Neural progenitor cell (in vitro differentiated cells): ENCODE results near the gene EIF4G3. TPM values are rescaled to one million over a fixed set of nuclear protein-coding genes. Genes with fewer than 3 reads are reported as not detected.
"Not testable (repeated sequence)": the region's sequence is repeated elsewhere in the genome, so short reads cannot be mapped to it uniquely, and the experiment has no call there.

Experiments used
- DNase-seq: peaks from one replicate; pipeline ENCODE4 v3.0.0-alpha.2; 2016; ENCODE audit warnings: low spot score
- H2AFZ ChIP-seq: fragments of 200-600 bp; sonication (generic); replicated peaks from 2 replicates; pipeline ENCODE4 v1.6.1; 2016; ENCODE audit warnings: antibody characterized with exemption
- H3F3A ChIP-seq: fragments of 200-600 bp; sonication (generic); 2 replicates; pipeline ENCODE4 v1.6.1; 2016; ENCODE audit warnings: antibody characterized with exemption, low read depth
- H3K27ac ChIP-seq: fragments of 200-600 bp; sonication (generic); 2 replicates; pipeline ENCODE4 v1.5.1; 2016; ENCODE audit warnings: mild to moderate bottlenecking
- H3K27me3 ChIP-seq: fragments of 200-600 bp; sonication (generic); 2 replicates; pipeline ENCODE4 v1.6.1; 2016; ENCODE audit warnings: mild to moderate bottlenecking, moderate library complexity
- H3K36me3 ChIP-seq: fragments of 200-600 bp; sonication (generic); 2 replicates; pipeline ENCODE4 v1.5.1; 2016
- H3K4me1 ChIP-seq: fragments of 200-600 bp; sonication (generic); 2 replicates; pipeline ENCODE4 v1.6.1; 2016; ENCODE audit warnings: mixed run types
- H3K4me2 ChIP-seq: fragments of 200-600 bp; sonication (generic); 2 replicates; pipeline ENCODE4 v1.6.1; 2016
- H3K4me3 ChIP-seq: fragments of 200-600 bp; sonication (generic); 2 replicates; pipeline ENCODE4 v1.5.1; 2016
- H3K79me2 ChIP-seq: fragments of 200-600 bp; sonication (generic); 2 replicates; pipeline ENCODE4 v1.6.1; 2016; ENCODE audit warnings: low read depth
- H3K9ac ChIP-seq: fragments of 200-600 bp; sonication (generic); 2 replicates; pipeline ENCODE4 v1.6.1; 2016
- H3K9me3 ChIP-seq: fragments of 200-600 bp; sonication (generic); 2 replicates; pipeline ENCODE4 v1.5.1; 2016; ENCODE audit warnings: low read depth
- H4K20me1 ChIP-seq: fragments of 200-600 bp; sonication (generic); 2 replicates; pipeline ENCODE4 v1.6.1; 2016; ENCODE audit warnings: low read depth
- H3K27ac Mint-ChIP-seq: 3 replicates; pipeline ENCODE4 v1.8.0; 2021; ENCODE audit warnings: mixed read lengths
- H3K27me3 Mint-ChIP-seq: 2 replicates; pipeline ENCODE4 v1.8.0; 2022; ENCODE audit warnings: low read depth, mild to moderate bottlenecking, inconsistent platforms, moderate library complexity, mixed read lengths; ENCODE audit not compliant: insufficient read depth
- H3K36me3 Mint-ChIP-seq: 3 replicates; pipeline ENCODE4 v1.8.0; 2021; ENCODE audit warnings: mixed read lengths
- H3K4me1 Mint-ChIP-seq: 3 replicates; pipeline ENCODE4 v1.8.0; 2021; ENCODE audit warnings: mixed read lengths
- H3K4me3 Mint-ChIP-seq: 3 replicates; pipeline ENCODE4 v1.8.0; 2021; ENCODE audit warnings: mild to moderate bottlenecking, moderate library complexity, mixed read lengths
- H3K9me3 Mint-ChIP-seq: 3 replicates; pipeline ENCODE4 v1.8.0; 2020; ENCODE audit warnings: mixed read lengths
- EZH2 ChIP-seq: fragments of 200-600 bp; sonication (generic); IDR thresholded peaks from 2 replicates; pipeline ENCODE4 v1.6.1; 2017; ENCODE audit warnings: antibody characterized with exemption, mild to moderate bottlenecking, moderate library complexity
- EZH2phosphoT487 ChIP-seq: fragments of 200-600 bp; sonication (generic); IDR thresholded peaks from 2 replicates; pipeline ENCODE4 v1.6.1; 2017; ENCODE audit warnings: antibody characterized with exemption
- total RNA-seq: library from RNA; depleted of rRNA; stranded (reverse); fragments of >200 nt; gene quantifications from 2 replicates; pipeline ENCODE4 v1.2.3, GENCODE V29; 2015; ENCODE audit warnings: low replicate concordance
- TF ChIP-seq, protein P1 (sequence below): fragments of 200-600 bp; sonication (generic); IDR thresholded peaks from 2 replicates; pipeline ENCODE4 v1.5.1; 2017; ENCODE audit warnings: antibody characterized with exemption, mild to moderate bottlenecking

The EIF4G3 gene
- total RNA-seq, 1 donor from 2014 or later: 73.4 TPM

DNA sequence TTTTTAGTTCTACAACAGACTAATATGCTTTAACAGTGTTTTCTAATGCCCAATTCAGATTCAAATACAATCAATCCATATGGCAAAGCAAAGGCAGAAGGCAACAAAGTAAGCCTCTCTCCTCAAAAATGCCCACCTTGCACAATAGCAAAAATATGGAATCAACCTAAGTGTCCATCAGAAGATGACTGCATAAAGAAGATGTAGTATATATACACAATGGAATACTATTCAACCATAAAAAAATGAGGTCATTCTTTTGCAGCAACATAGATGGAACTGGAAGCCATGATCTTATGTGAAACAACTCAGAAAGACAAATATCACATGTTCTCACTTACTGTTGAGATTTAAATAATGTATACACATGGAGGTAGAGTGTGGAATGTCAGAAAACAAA is 80.7 kb downstream of the EIF4G3 start:
- H4K20me1 ChIP-seq: peaks cover 3% of the 10 kb centered on the region
- H3K9me3 ChIP-seq: no peaks in the 10 kb centered on the region
- no peak for DNase-seq
- H3K79me2 ChIP-seq: peaks cover 94% of the 10 kb centered on the region
- peaks cover 2% of the 10 kb centered on the region for H3K27me3 Mint-ChIP-seq
- H3K4me3 ChIP-seq: no peak overlapping the region
- H3K27me3 ChIP-seq: no peaks in the 10 kb centered on the region
- H3K4me1 Mint-ChIP-seq: no peaks in the 10 kb centered on the region
- peaks cover 43% of the 10 kb centered on the region for H3K36me3 Mint-ChIP-seq
- H3K4me3 Mint-ChIP-seq: no peak overlapping the region
- H3K4me1 ChIP-seq: no peaks in the 10 kb centered on the region
- peaks cover 10% of the 10 kb centered on the region for H3K9me3 Mint-ChIP-seq
- H2AFZ ChIP-seq: no peak overlapping the region
- H3K4me2 ChIP-seq: no peak overlapping the region
- H3F3A ChIP-seq: peaks cover 9% of the 10 kb centered on the region
- H3K9ac ChIP-seq: no peak overlapping the region
- no peak overlapping the region for H3K27ac ChIP-seq
- peaks cover 9% of the 10 kb centered on the region for H3K36me3 ChIP-seq
- TF ChIP-seq EZH2phosphoT487 (no peak), EZH2 (no peak)
- TF ChIP-seq, protein P1, sequence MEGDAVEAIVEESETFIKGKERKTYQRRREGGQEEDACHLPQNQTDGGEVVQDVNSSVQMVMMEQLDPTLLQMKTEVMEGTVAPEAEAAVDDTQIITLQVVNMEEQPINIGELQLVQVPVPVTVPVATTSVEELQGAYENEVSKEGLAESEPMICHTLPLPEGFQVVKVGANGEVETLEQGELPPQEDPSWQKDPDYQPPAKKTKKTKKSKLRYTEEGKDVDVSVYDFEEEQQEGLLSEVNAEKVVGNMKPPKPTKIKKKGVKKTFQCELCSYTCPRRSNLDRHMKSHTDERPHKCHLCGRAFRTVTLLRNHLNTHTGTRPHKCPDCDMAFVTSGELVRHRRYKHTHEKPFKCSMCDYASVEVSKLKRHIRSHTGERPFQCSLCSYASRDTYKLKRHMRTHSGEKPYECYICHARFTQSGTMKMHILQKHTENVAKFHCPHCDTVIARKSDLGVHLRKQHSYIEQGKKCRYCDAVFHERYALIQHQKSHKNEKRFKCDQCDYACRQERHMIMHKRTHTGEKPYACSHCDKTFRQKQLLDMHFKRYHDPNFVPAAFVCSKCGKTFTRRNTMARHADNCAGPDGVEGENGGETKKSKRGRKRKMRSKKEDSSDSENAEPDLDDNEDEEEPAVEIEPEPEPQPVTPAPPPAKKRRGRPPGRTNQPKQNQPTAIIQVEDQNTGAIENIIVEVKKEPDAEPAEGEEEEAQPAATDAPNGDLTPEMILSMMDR: no peak
- H3K27ac Mint-ChIP-seq: no peak overlapping the region

DNA sequence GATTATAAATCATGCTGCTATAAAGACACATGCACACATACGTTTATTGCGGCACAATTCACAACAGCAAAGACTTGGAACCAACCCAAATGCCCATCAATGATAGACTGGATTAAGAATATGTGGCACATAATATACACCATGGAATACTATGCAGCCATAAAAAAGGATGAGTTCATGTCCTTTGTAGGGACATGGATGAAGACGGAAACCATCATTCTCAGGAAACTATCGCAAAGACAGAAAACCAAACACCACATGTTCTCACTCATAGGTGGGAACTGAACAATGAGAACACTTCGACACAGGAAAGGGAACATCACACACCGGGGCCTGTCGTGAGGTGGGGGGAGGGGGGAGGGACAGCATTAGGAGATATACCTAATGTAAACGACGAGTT is 82.4 kb downstream of the EIF4G3 start:
- peaks cover 30% of the 10 kb centered on the region for H3K36me3 Mint-ChIP-seq
- H3K79me2 ChIP-seq: peaks cover 94% of the 10 kb centered on the region
- not testable (repeated sequence) for H3K9me3 ChIP-seq

DNA sequence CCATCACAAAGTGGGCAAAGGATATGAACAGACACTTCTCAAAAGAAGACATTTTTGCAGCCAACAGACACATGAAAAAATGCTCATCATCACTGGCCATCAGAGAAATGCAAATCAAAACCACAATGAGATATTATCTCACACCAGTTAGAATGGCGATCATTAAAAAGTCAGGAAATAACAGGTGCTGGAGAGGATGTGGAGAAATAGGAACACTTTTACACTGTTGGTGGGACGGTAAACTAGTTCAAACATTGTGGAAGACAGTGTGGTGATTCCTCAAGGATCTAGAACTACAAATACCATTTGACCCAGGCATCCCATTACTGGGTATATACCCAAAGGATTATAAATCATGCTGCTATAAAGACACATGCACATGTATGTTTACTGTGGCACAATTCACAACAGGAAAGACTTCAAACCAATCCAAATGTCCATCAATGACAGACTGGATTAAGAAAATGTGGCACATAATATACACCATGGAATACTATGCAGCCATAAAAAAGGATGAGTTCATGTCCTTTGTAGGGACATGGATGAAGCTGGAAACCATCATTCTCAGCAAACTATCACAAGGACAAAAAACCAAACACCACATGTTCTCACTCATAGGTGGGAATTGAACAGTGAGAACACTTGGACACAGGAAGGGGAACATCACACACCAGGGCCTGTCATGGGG is 83.3 kb downstream of the EIF4G3 start:
- Mint-ChIP-seq H3K36me3 (peaks cover 27% of the 10 kb centered on the region), H3K9me3 (peaks cover 10% of the 10 kb centered on the region)
- H3F3A ChIP-seq, H3K27ac Mint-ChIP-seq, H3K9me3 ChIP-seq, H3K9ac ChIP-seq, H3K27ac ChIP-seq, H3K4me3 Mint-ChIP-seq, H3K27me3 ChIP-seq, H3K27me3 Mint-ChIP-seq, H3K4me2 ChIP-seq, H3K4me1 ChIP-seq, H3K36me3 ChIP-seq, H3K4me3 ChIP-seq, H4K20me1 ChIP-seq, H3K4me1 Mint-ChIP-seq, DNase-seq, H2AFZ ChIP-seq: not testable (repeated sequence)
- H3K79me2 ChIP-seq: peaks cover 93% of the 10 kb centered on the region

More for the DNA sequence above, 82.4 kb downstream of the EIF4G3 start:
- not testable (repeated sequence) for H3K4me1 Mint-ChIP-seq, H4K20me1 ChIP-seq, H3K4me3 ChIP-seq, H3F3A ChIP-seq, H3K27me3 ChIP-seq, H3K27ac Mint-ChIP-seq, H2AFZ ChIP-seq, H3K4me2 ChIP-seq, H3K27ac ChIP-seq, H3K9ac ChIP-seq, H3K27me3 Mint-ChIP-seq, H3K4me3 Mint-ChIP-seq, H3K36me3 ChIP-seq, DNase-seq, H3K4me1 ChIP-seq
- H3K9me3 Mint-ChIP-seq: peaks cover 10% of the 10 kb centered on the region

DNA sequence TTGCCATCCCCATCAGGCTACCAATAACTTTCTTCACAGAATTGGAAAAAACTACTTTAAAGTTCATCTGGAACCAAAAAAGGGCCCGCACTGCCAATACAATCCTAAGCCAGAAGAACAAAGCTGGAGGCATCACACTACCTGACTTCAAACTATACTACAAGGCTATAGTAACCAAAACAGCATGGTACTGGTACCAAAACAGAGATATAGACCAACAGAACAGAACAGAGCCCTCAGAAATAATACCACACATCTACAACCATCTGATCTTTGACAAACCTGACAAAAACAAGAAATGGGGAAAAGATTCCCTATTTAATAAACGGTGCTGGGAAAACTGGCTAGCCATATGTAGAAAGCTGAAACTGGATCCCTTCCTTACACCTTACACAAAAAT is 84.2 kb downstream of the EIF4G3 start:
- not testable (repeated sequence) for H3K9me3 ChIP-seq, DNase-seq, H3K27me3 ChIP-seq, H3K4me3 ChIP-seq, H2AFZ ChIP-seq, H3K27me3 Mint-ChIP-seq, H3K4me2 ChIP-seq, H3K27ac Mint-ChIP-seq, H3K9ac ChIP-seq, H4K20me1 ChIP-seq, H3K4me1 ChIP-seq, H3K27ac ChIP-seq, H3F3A ChIP-seq, H3K4me3 Mint-ChIP-seq, H3K4me1 Mint-ChIP-seq, H3K36me3 ChIP-seq
- Mint-ChIP-seq H3K36me3 (peaks cover 29% of the 10 kb centered on the region), H3K9me3 (peaks cover 10% of the 10 kb centered on the region)
- peaks cover 91% of the 10 kb centered on the region for H3K79me2 ChIP-seq

DNA sequence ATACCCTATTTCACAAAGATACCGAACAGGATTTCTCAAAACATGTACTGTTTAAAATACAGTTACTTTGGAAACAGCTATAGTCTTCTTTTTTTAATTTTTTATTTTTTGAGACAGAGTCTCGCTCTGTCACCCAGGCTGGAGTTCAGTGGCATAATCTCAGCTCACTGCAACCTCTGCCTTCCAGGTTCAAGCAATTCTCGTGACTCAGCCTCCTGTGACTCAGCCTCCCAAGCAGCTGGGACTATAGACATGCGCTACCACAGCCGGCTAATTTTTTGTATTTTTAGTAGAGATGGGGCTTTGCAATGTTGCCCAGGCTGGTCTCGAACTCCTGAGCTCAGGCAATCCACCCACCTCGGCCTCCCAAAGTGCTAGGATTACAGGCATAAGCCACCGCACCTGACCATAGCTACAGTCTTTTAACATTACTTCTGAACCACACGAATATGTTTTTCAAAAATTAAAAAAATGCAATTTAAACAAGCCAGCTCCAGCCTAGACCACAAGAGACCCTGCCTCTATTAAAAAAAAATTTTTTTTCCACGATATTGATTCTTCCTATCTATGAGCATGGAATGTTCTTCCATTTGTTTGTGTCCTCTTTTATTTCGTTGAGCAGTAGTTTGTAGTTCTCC is 85.5 kb downstream of the EIF4G3 start:
- H3K27me3 Mint-ChIP-seq, H3K4me3 ChIP-seq, H3K4me3 Mint-ChIP-seq, H3K27ac Mint-ChIP-seq, H3K9ac ChIP-seq, H2AFZ ChIP-seq, H3F3A ChIP-seq, H3K27ac ChIP-seq, H3K4me1 ChIP-seq, H4K20me1 ChIP-seq, DNase-seq, H3K27me3 ChIP-seq, H3K36me3 ChIP-seq, H3K4me2 ChIP-seq, H3K4me1 Mint-ChIP-seq, H3K9me3 ChIP-seq: not testable (repeated sequence)
- H3K79me2 ChIP-seq: peaks cover 85% of the 10 kb centered on the region
- Mint-ChIP-seq H3K9me3 (peaks cover 10% of the 10 kb centered on the region), H3K36me3 (peaks cover 29% of the 10 kb centered on the region)
